Mammary epithelial cell (primary cell): Measurements from ENCODE around the gene PASK.

Source experiments
- CTCF ChIP-seq, 2 donors: IDR thresholded peaks in 1 of 2; conservative IDR thresholded peaks in 1 of 2; 2 replicates each; pipeline ENCODE4 v1.5.1; 2011 to 2012; ENCODE audit warnings: inconsistent platforms in 2 of 2, low read length in 2 of 2, mild to moderate bottlenecking in 2 of 2, control low read depth in 1 of 2, low read depth in 1 of 2; ENCODE audit not compliant: insufficient read depth in 1 of 2; ENCODE audit errors: extremely low read depth in 1 of 2
- EZH2 ChIP-seq: IDR thresholded peaks from 2 replicates; pipeline ENCODE4 v1.6.1; 2012; ENCODE audit warnings: low read length, inconsistent platforms, borderline replicate concordance

- TF ChIP-seq CTCF (conservative IDR thresholded peaks at IDR 0.05 in 1 of 2, IDR thresholded peaks at IDR 0.05 in 1 of 2; ENCODE audit: extremely low read depth in 1 of 2, insufficient read depth in 1 of 2, low read depth in 1 of 2, low read length in 2 of 2), result no peak
- no peak for TF ChIP-seq EZH2
Measured at GRCh38 chr2:241094924-241095420, 54.3 kb downstream of the PASK start.
